HepG2 (cell line): ENCODE measurements around the gene SPI1. TPM values are rescaled to one million over a fixed set of nuclear protein-coding genes. Genes with fewer than 3 reads are reported as not detected.

Source experiments
- ATAC-seq: fragments of 200-7000 bp; cut with Tn5 transposase; 3 replicates; pipeline ENCODE4 v1.9.1; 2020; ENCODE audit warnings: mild to moderate bottlenecking, moderate library complexity
- BruUV-seq: library from RNA; stranded (reverse); fragments of 400-500 nt; replicated peaks from 2 replicates; lab custom pipeline; 2021; lab: Mats Ljungman, UMichigan
- CTCF ChIA-PET: fragments of 300-600 bp; formaldehyde crosslinking; extraction: SDS; loops from one replicate; lab custom pipeline; 2021; ENCODE audit warnings: low total read pairs, inconsistent platforms, low intra/inter-chr PET ratio; lab: Yijun Ruan, JAX
- POLR2A ChIA-PET: fragments of 350-600 bp; sonication (Branson Sonifier 250); formaldehyde crosslinking; loops from one replicate; lab custom pipeline; 2020; ENCODE audit warnings: antibody characterized with exemption, inconsistent platforms; lab: Yijun Ruan, JAX
- DNase-seq: peaks from one replicate; pipeline ENCODE4 v3.0.0-alpha.2; 2015; ENCODE audit warnings: low spot score
- FAIRE-seq: peaks from 3 replicates; lab custom pipeline; 2011; peaks lifted over from hg19 to GRCh38; lab: Jason Lieb, UNC
- H2AFZ ChIP-seq: one replicate; pipeline ENCODE4 v1.6.1; 2011; ENCODE audit warnings: low read length, inconsistent platforms
- H3K27ac ChIP-seq: fragments of 300-600 bp; 3 replicates; pipeline ENCODE4 v1.8.0; 2011; ENCODE audit warnings: mixed run types, mild to moderate bottlenecking, mixed read lengths, low read length, inconsistent platforms; ENCODE audit not compliant: insufficient read depth; ENCODE audit errors: extremely low read length
- H3K27me3 ChIP-seq, 2 experiments: fragments of 200-600 bp in 1 of 2; 2 replicates in 1 of 2; 3 replicates in 1 of 2; pipeline versions ENCODE4 v1.6.0 to v1.8.0; 2011; ENCODE audit warnings: low read length in 2 of 2, mild to moderate bottlenecking in 2 of 2, moderate library complexity in 2 of 2, inconsistent platforms in 1 of 2; ENCODE audit not compliant: insufficient read depth in 2 of 2, control insufficient read depth in 1 of 2
- H3K36me3 ChIP-seq, 2 experiments: fragments of 200-600 bp in 1 of 2; replicated peaks in 1 of 2; 2 replicates in 1 of 2; 3 replicates in 1 of 2; pipeline versions ENCODE4 v1.5.1 to v1.8.0; 2011; ENCODE audit warnings: low read length in 2 of 2, inconsistent platforms in 1 of 2; ENCODE audit not compliant: insufficient read depth in 2 of 2, control insufficient read depth in 1 of 2
- H3K4me1 ChIP-seq: 2 replicates; pipeline ENCODE4 v1.5.1; 2012; ENCODE audit warnings: low read length, inconsistent platforms; ENCODE audit not compliant: insufficient read depth
- H3K4me2 ChIP-seq: 2 replicates; pipeline ENCODE4 v1.6.0; 2011; ENCODE audit warnings: low read depth, low read length, inconsistent platforms
- H3K4me3 ChIP-seq, 3 experiments: fragments of 200-600 bp in 1 of 3; sonication (generic), shearing (Covaris generic) in 1 of 3; replicated peaks in 1 of 3; 2 replicates each; pipeline ENCODE4 v1.5.1; 2011 to 2016; ENCODE audit warnings: low read length in 3 of 3, inconsistent platforms in 2 of 3, low read depth in 2 of 3, mild to moderate bottlenecking in 2 of 3, control low read depth in 1 of 3, mixed read lengths in 1 of 3; ENCODE audit not compliant: insufficient read depth in 1 of 3
- H3K79me2 ChIP-seq: one replicate; pipeline ENCODE4 v1.6.1; 2011; ENCODE audit warnings: low read length, inconsistent platforms; ENCODE audit not compliant: insufficient read depth
- H3K9ac ChIP-seq: 2 replicates; pipeline ENCODE4 v1.6.0; 2011; ENCODE audit warnings: mild to moderate bottlenecking, low read depth, low read length, inconsistent platforms; ENCODE audit not compliant: insufficient read depth
- H3K9me3 ChIP-seq: 2 replicates; pipeline ENCODE4 v1.5.1; 2012; ENCODE audit warnings: mild to moderate bottlenecking, low read length
- H4K20me1 ChIP-seq: 2 replicates; pipeline ENCODE4 v1.6.0; 2011; ENCODE audit warnings: inconsistent platforms, mild to moderate bottlenecking, low read length, moderate library complexity; ENCODE audit not compliant: insufficient read depth
- MYC ChIP-seq: sonication (generic); formaldehyde crosslinking; IDR thresholded peaks from 2 replicates; pipeline ENCODE4 v1.9.0; 2021; ENCODE audit warnings: missing genetic modification reagents, borderline replicate concordance
- PHF5A ChIP-seq: IDR thresholded peaks from one replicate; pipeline ENCODE4 v1.6.1; 2018; ENCODE audit warnings: low read depth, missing genetic modification reagents; ENCODE audit not compliant: unreplicated experiment
- TEAD3 ChIP-seq: optimal IDR thresholded peaks from 2 replicates; pipeline ENCODE3; 2016; ENCODE audit warnings: borderline replicate concordance
- ZFY ChIP-seq: sonication (generic); formaldehyde crosslinking; IDR thresholded peaks from 2 replicates; pipeline ENCODE4 v1.4.0; 2020; ENCODE audit warnings: missing genetic modification reagents
- ZNF577 ChIP-seq: sonication (generic); formaldehyde crosslinking; IDR thresholded peaks from 2 replicates; pipeline ENCODE4 v1.4.0; 2020; ENCODE audit warnings: mild to moderate bottlenecking, low read depth, missing genetic modification reagents, borderline replicate concordance
- in situ Hi-C: cut with HindIII; loops from 2 replicates; pipeline ENCODE4 v1.10.0; 2017; ENCODE audit warnings: low pct_unique_long_range_greater_than_20kb; ENCODE audit not compliant: extremely low pct_ligation_motif_present
- intact Hi-C: fragments of 100-400 bp; cut with micrococcal nuclease; formaldehyde crosslinking; loops from one replicate; pipeline ENCODE4 v1.10.0; 2022; ENCODE audit not compliant: unreplicated experiment
- polyA plus RNA-seq, 8 experiments: library from polyadenylated mRNA; depleted of rRNA in 3 of 8; stranded (reverse) in 7 of 8; unstranded in 1 of 8; fragments of >200 nt; fragmentation: Illumina TruSeq in 4 of 8; extraction: Trizol in 4 of 8; gene quantifications; 2 replicates each; pipeline versions ENCODE4 v1.2.1 to v1.2.3, GENCODE V29; 2011 to 2016; ENCODE audit warnings: low read depth in 4 of 8, missing spikeins in 1 of 8, mixed read lengths in 1 of 8; ENCODE audit not compliant: insufficient read depth in 1 of 8
- total RNA-seq, 5 experiments: library from RNA; depleted of rRNA; stranded (reverse); fragments of >200 nt; fragmentation: Illumina TruSeq; extraction: Trizol; gene quantifications; 2 replicates each; pipeline ENCODE4 v1.2.3, GENCODE V29; 2016; ENCODE audit warnings: low read depth in 1 of 5
- TF ChIP-seq, protein P1 (sequence below), 2 experiments: sonication (generic) in 1 of 2; formaldehyde crosslinking in 1 of 2; IDR thresholded peaks; 2 replicates each; pipeline versions ENCODE4 v1.4.0 to v1.6.1; 2016 to 2020; ENCODE audit warnings: borderline replicate concordance in 1 of 2, low read depth in 1 of 2, mild to moderate bottlenecking in 1 of 2, missing genetic modification reagents in 1 of 2

The SPI1 gene
- total and polyA plus RNA-seq, 2 of the 13 experiments (the other 11 are each of a cell fraction or from before 2014, with no cell fraction given): not detected

GRCh38 chr11:47378836-47379170, 456 bp upstream of the SPI1 start:
- Histone ChIP-seq H3K79me2 (no peaks in the 10 kb centered on the region), H2AFZ (no peak overlapping the region), H3K27ac (no peak overlapping the region), H3K9me3 (no peaks in the 10 kb centered on the region), H4K20me1 (no peaks in the 10 kb centered on the region), H3K36me3 (no peaks in the 10 kb centered on the region), H3K4me3 (no peak overlapping the region), H3K4me2 (no peak overlapping the region), H3K4me1 (peaks cover 12% of the 10 kb centered on the region; the same call in 1 of the 2 replicates), H3K27me3 (peaks cover 2 to 11% of the 10 kb centered on the region in 2 experiments; a peak in 2 of 5 replicates), H3K9ac (no peak overlapping the region)
- intact Hi-C loops: no loop called here
- POLR2A ChIA-PET: no interaction called here
- no TSS peak for BruUV-seq
- TF ChIP-seq ZNF577 (CRISPR knock-in tag) (no peak), ZFY (no peak), MYC (no peak), PHF5A (CRISPR knock-in tag) (no peak), TEAD3 (CRISPR knock-in tag) (no peak)
- TF ChIP-seq, protein P1, sequence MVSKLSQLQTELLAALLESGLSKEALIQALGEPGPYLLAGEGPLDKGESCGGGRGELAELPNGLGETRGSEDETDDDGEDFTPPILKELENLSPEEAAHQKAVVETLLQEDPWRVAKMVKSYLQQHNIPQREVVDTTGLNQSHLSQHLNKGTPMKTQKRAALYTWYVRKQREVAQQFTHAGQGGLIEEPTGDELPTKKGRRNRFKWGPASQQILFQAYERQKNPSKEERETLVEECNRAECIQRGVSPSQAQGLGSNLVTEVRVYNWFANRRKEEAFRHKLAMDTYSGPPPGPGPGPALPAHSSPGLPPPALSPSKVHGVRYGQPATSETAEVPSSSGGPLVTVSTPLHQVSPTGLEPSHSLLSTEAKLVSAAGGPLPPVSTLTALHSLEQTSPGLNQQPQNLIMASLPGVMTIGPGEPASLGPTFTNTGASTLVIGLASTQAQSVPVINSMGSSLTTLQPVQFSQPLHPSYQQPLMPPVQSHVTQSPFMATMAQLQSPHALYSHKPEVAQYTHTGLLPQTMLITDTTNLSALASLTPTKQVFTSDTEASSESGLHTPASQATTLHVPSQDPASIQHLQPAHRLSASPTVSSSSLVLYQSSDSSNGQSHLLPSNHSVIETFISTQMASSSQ (IDR thresholded peaks at IDR 0.05; ENCODE audit: low read depth): no peak
- TF ChIP-seq, protein P1 (CRISPR knock-in tag; IDR thresholded peaks at IDR 0.05; ENCODE audit: borderline replicate concordance): no peak
- FAIRE-seq: no peak
- CTCF ChIA-PET: no interaction called here
- in situ Hi-C loops: loop anchor here (10.0 kb wide), 1 partner anchor 76 kb away; no protein-coding TSS in a partner anchor
- no peak for ATAC-seq
- no peak for DNase-seq
